Measurements from ENCODE around the gene IP6K1.

DNA sequence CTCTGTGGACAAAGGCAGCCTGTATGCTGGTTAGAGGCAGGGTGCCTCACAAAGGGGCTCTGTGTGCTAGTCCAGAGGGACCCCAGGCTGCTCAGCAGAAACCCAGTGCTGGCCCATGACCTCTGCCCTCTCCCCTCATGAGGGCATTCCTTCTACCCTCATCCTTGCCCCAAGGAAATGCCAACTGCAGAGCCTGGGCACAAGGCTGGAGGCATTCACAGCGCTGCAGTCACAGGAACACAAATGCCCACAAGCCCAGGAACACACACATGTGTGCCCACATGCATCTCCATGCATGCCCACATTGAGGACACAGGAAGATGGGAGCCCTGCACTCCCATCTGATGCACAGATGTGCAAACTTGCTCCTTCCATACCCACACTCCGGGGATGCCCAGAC lies 20.5 kb upstream of the IP6K1 start:
- TF ChIP-seq ZFP30 (CRISPR knock-in tag; IDR thresholded peaks at IDR 0.05) = no peak
- TF ChIP-seq BACH2 (CRISPR knock-in tag; IDR thresholded peaks at IDR 0.05; ENCODE audit: borderline replicate concordance) = no peak
- TF ChIP-seq, protein P1, sequence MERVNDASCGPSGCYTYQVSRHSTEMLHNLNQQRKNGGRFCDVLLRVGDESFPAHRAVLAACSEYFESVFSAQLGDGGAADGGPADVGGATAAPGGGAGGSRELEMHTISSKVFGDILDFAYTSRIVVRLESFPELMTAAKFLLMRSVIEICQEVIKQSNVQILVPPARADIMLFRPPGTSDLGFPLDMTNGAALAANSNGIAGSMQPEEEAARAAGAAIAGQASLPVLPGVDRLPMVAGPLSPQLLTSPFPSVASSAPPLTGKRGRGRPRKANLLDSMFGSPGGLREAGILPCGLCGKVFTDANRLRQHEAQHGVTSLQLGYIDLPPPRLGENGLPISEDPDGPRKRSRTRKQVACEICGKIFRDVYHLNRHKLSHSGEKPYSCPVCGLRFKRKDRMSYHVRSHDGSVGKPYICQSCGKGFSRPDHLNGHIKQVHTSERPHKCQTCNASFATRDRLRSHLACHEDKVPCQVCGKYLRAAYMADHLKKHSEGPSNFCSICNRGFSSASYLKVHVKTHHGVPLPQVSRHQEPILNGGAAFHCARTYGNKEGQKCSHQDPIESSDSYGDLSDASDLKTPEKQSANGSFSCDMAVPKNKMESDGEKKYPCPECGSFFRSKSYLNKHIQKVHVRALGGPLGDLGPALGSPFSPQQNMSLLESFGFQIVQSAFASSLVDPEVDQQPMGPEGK (CRISPR knock-in tag; IDR thresholded peaks at IDR 0.05; ENCODE audit: borderline replicate concordance) = no peak
- TF ChIP-seq ZNF565 (CRISPR knock-in tag; conservative IDR thresholded peaks at IDR 0.05; ENCODE audit: low read depth) = no peak
- no peak for TF ChIP-seq ZC3H10 (CRISPR knock-in tag; IDR thresholded peaks at IDR 0.05)

Measured in SK-N-SH treated with all-trans-retinoic acid at 6 μM for 48 hours (cell line).